CD4-positive, alpha-beta T cell (primary cell): ENCODE results near the gene PTRH1. TPM values are rescaled to one million over a fixed set of nuclear protein-coding genes. Genes with fewer than 3 reads are reported as not detected.

Experiments
- ATAC-seq: fragments of 200-7000 bp; cut with Tn5 transposase; one replicate; pipeline ENCODE4 v1.10.0; 2022; ENCODE audit warnings: mild to moderate bottlenecking; ENCODE audit not compliant: poor library complexity
- CTCF ChIA-PET: fragments of 350-600 bp; sonication (Branson Sonifier 250); formaldehyde crosslinking; loops from one replicate; lab custom pipeline; 2021; ENCODE audit warnings: antibody characterized with exemption, inconsistent platforms; lab: Charles Lee
- POLR2A ChIA-PET: fragments of 350-600 bp; sonication (Branson Sonifier 250); formaldehyde crosslinking; loops from one replicate; lab custom pipeline; 2021; ENCODE audit warnings: antibody characterized with exemption, inconsistent platforms; lab: Charles Lee
- DNase-seq, 14 experiments: peaks; one replicate each; pipeline ENCODE4 v3.0.0-alpha.2; 2013 to 2020; ENCODE audit warnings: mixed read lengths in 2 of 14
- H3K27ac ChIP-seq, 2 donors: one replicate each; pipeline versions ENCODE4 v1.5.1 to v1.7.0; 2013; ENCODE audit warnings: low read length in 2 of 2, low read depth in 1 of 2, mild to moderate bottlenecking in 1 of 2
- H3K27me3 ChIP-seq, 2 experiments: 1 replicate in 1 of 2; 2 replicates in 1 of 2; pipeline versions ENCODE4 v1.6.1 to v1.7.0; 2013; ENCODE audit warnings: low read length in 2 of 2, control low read depth in 1 of 2, mild to moderate bottlenecking in 1 of 2, moderate library complexity in 1 of 2; ENCODE audit not compliant: insufficient read depth in 2 of 2, control insufficient read depth in 1 of 2
- H3K36me3 ChIP-seq: one replicate; pipeline ENCODE4 v1.6.1; 2013; ENCODE audit warnings: low read length, control low read depth; ENCODE audit not compliant: insufficient read depth
- H3K4me1 ChIP-seq: one replicate; pipeline ENCODE4 v1.6.1; 2013; ENCODE audit warnings: low read length, control low read depth; ENCODE audit not compliant: insufficient read depth
- H3K4me3 ChIP-seq: one replicate; pipeline ENCODE4 v1.5.1; 2013; ENCODE audit warnings: mild to moderate bottlenecking, low read length, moderate library complexity
- H3K9me3 ChIP-seq, 2 experiments: 1 replicate in 1 of 2; 2 replicates in 1 of 2; pipeline versions ENCODE4 v1.6.1 to v1.7.0; 2013; ENCODE audit warnings: low read length in 2 of 2, mild to moderate bottlenecking in 2 of 2, control low read depth in 1 of 2, moderate library complexity in 1 of 2; ENCODE audit not compliant: control insufficient read depth in 1 of 2, insufficient read depth in 1 of 2
- H3K27ac Mint-ChIP-seq: one replicate; pipeline ENCODE4 v1.8.0; 2020; ENCODE audit warnings: mixed read lengths
- H3K27me3 Mint-ChIP-seq: one replicate; pipeline ENCODE4 v1.8.0; 2021; ENCODE audit warnings: mixed read lengths
- H3K36me3 Mint-ChIP-seq: one replicate; pipeline ENCODE4 v1.8.0; 2021; ENCODE audit warnings: low read depth, mixed read lengths
- H3K4me1 Mint-ChIP-seq: one replicate; pipeline ENCODE4 v1.8.0; 2021; ENCODE audit warnings: low read depth, mixed read lengths
- H3K4me3 Mint-ChIP-seq: one replicate; pipeline ENCODE4 v1.8.0; 2020; ENCODE audit warnings: mild to moderate bottlenecking, mixed read lengths
- H3K9me3 Mint-ChIP-seq: one replicate; pipeline ENCODE4 v1.8.0; 2020; ENCODE audit warnings: mixed read lengths
- intact Hi-C, 2 experiments: fragments of 100-400 bp; cut with DNase I in 1 of 2; cut with micrococcal nuclease in 1 of 2; formaldehyde crosslinking; loops; one replicate each; pipeline versions ENCODE4 v1.15.1 to v1.9.0; 2023 to 2025; cut with DNase I, micrococcal nuclease
- total RNA-seq, 174 experiments: library from RNA in 2 of 174; stranded (reverse) in 2 of 174; gene quantifications; one replicate each; pipeline ENCODE4 v1.2.3 and lab custom pipeline; 2021 to 2026
- TF ChIP-seq, protein P1 (sequence below): fragments of 200-600 bp; IDR thresholded peaks from one replicate; pipeline ENCODE4 v1.8.0; 2022; ENCODE audit warnings: antibody characterized with exemption, mild to moderate bottlenecking

PTRH1 gene
- total RNA-seq, 2 experiments from 2014 or later: 4.5 to 5.9 TPM

DNA sequence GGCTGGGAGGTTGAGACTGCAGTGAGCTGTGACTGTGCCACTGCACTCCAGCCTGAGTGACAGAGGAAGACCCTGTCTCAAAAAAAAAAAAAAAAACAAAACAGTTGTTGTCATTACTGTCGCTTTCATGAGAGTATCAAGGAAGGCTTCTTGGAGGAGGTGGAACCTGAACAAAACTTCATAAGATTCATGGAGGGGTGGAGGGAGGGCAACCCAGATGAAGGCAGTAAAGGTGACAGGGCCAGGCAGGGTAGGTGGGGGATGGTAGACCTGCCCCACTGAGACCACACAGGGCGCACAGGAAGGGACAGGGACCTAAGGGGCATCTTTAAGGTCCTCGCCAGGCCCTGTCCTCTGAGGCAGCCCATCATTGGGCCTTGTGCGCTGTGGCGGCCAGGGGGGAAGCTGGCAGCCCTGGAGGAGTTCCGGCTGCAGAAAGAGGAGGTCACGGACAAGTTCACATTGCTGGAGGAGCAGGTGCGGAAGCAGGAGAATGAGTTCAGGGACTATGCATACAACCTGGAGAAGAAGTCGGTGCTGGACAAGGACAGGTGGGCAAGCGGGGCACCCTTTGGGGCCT is 5.2 kb downstream of the PTRH1 start:
- ATAC-seq (no peak), DNase-seq (no peak)
- no peak overlapping the region for H3K27ac Mint-ChIP-seq
- no peaks in the 10 kb centered on the region for H3K27me3 Mint-ChIP-seq
- TF ChIP-seq, protein P1, sequence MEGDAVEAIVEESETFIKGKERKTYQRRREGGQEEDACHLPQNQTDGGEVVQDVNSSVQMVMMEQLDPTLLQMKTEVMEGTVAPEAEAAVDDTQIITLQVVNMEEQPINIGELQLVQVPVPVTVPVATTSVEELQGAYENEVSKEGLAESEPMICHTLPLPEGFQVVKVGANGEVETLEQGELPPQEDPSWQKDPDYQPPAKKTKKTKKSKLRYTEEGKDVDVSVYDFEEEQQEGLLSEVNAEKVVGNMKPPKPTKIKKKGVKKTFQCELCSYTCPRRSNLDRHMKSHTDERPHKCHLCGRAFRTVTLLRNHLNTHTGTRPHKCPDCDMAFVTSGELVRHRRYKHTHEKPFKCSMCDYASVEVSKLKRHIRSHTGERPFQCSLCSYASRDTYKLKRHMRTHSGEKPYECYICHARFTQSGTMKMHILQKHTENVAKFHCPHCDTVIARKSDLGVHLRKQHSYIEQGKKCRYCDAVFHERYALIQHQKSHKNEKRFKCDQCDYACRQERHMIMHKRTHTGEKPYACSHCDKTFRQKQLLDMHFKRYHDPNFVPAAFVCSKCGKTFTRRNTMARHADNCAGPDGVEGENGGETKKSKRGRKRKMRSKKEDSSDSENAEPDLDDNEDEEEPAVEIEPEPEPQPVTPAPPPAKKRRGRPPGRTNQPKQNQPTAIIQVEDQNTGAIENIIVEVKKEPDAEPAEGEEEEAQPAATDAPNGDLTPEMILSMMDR: no peak
- Histone ChIP-seq H3K27ac (no peak overlapping the region), H3K4me1 (peaks cover 43% of the 10 kb centered on the region), H3K9me3 (no peaks in the 10 kb centered on the region), H3K27me3 (no peaks in the 10 kb centered on the region), H3K4me3 (no peak overlapping the region), H3K36me3 (no peaks in the 10 kb centered on the region)
- H3K4me1 Mint-ChIP-seq: peaks cover 19% of the 10 kb centered on the region
- H3K4me3 Mint-ChIP-seq: peak overlapping the region; percentile 54
- ChIA-PET POLR2A (no interaction called here), CTCF (interaction anchor here (1.0 to 1.2 kb wide), 2 partner anchors 24 to 25 kb away, joined by 3 to 4 read pairs; partner anchors contain the start of gene TOR2A)
- H3K36me3 Mint-ChIP-seq: peaks cover under 1% of the 10 kb centered on the region
- H3K9me3 Mint-ChIP-seq: no peaks in the 10 kb centered on the region
- intact Hi-C loops: loop anchor here in 1 of 2 experiments (10.0 kb wide), 1 partner anchor 95 kb away; the partner anchor contains the start of gene STXBP1

DNA sequence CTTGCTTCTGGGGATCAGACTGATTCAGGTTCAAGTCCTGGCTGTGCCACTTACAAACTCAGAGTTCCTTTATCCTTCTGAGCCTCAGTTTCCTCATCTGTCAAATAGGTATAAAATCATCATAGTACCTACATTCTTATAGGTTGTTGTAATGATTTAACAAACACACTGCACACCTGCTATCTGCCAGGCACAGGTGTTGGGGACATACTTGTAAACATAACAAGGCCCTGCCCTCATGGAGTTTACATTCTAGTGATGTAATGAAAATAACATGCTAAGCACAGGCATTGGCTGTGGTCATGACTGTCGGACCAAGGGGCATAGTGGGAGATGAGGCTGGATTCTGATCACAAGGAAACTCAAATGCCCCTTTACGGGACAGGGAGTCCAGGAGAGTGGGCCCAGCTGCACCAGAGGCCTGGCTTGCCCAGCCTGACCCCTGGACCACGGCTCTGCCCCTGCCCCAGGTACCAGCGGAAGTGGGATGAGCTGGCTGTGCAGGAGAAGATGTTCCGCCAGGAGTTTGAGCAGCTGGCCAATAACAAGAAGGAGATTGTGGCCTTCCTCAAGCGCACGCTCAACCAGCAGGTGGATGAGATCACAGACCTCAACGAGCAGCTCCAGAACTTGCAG is 6.4 kb downstream of the PTRH1 start:
- intact Hi-C loops: loop anchor here in 1 of 2 experiments (5.0 kb wide), 1 partner anchor 87 kb away; no protein-coding TSS in a partner anchor
- Histone ChIP-seq H3K27me3 (no peaks in the 10 kb centered on the region), H3K9me3 (no peaks in the 10 kb centered on the region), H3K36me3 (no peaks in the 10 kb centered on the region), H3K4me1 (peaks cover 33% of the 10 kb centered on the region), H3K27ac (no peak overlapping the region), H3K4me3 (no peak overlapping the region)
- CTCF ChIA-PET: interaction anchor here (2.2 kb wide), 1 partner anchor 25 kb away, joined by 6 read pairs; the partner anchor contains the start of gene TOR2A
- no peak for ATAC-seq
- Mint-ChIP-seq H3K27ac (no peak overlapping the region), H3K27me3 (no peaks in the 10 kb centered on the region), H3K4me3 (no peak overlapping the region), H3K36me3 (no peaks in the 10 kb centered on the region), H3K4me1 (peaks cover 19% of the 10 kb centered on the region), H3K9me3 (no peaks in the 10 kb centered on the region)
- TF ChIP-seq, protein P1: no peak
- DNase-seq: no peak
- POLR2A ChIA-PET: interaction anchor here (0.6 kb wide), 1 partner anchor 94 kb away, joined by 3 read pairs; no protein-coding TSS in a partner anchor

- Histone ChIP-seq H3K36me3 (no peaks in the 10 kb centered on the region), H3K4me1 (peaks cover 29% of the 10 kb centered on the region), H3K27ac (no peak overlapping the region), H3K9me3 (no peaks in the 10 kb centered on the region), H3K4me3 (no peak overlapping the region), H3K27me3 (no peaks in the 10 kb centered on the region)
- Mint-ChIP-seq H3K27me3 (no peaks in the 10 kb centered on the region), H3K9me3 (no peaks in the 10 kb centered on the region), H3K36me3 (no peaks in the 10 kb centered on the region), H3K4me3 (no peak overlapping the region), H3K4me1 (peaks cover 19% of the 10 kb centered on the region), H3K27ac (no peak overlapping the region)
- ChIA-PET POLR2A (no interaction called here), CTCF (interaction anchor here (2.2 kb wide), 1 partner anchor 27 kb away, joined by 6 read pairs; the partner anchor contains the start of gene TOR2A)
- intact Hi-C loops: loop anchor here in 1 of 2 experiments (5.0 kb wide), 1 partner anchor 85 kb away; no protein-coding TSS in a partner anchor
- DNase-seq (peak in 10 of 14 experiments; percentile 15 to 77 (median 32)), ATAC-seq (peak; percentile 76)
- TF ChIP-seq, protein P1: no peak
Observed at GRCh38 chr9:127707766-127708165, 7.7 kb downstream of the PTRH1 start.
